A204.1 (cell line): Measurements from ENCODE around the gene KIF1A.

ENCODE experiments used
- FAIRE-seq: peaks from 2 replicates; lab custom pipeline; 2012; peaks lifted over from hg19 to GRCh38; lab: Jason Lieb, UNC

The KIF1A gene

GRCh38 chr2:240799033-240799820 lies 20.8 kb downstream of the KIF1A start:
- no peak for FAIRE-seq

GRCh38 chr2:240798327-240798905 lies 21.6 kb downstream of the KIF1A start:
- no peak for FAIRE-seq

GRCh38 chr2:240797914-240798313 lies 22.1 kb downstream of the KIF1A start:
- FAIRE-seq, result no peak

GRCh38 chr2:240797500-240797895 lies 22.5 kb downstream of the KIF1A start:
- FAIRE-seq, result no peak

- FAIRE-seq, result no peak
Measured at GRCh38 chr2:240796543-240797499, 23.2 kb downstream of the KIF1A start.

GRCh38 chr2:240795916-240796510 lies 24.0 kb downstream of the KIF1A start:
- no peak for FAIRE-seq

GRCh38 chr2:240795454-240795853 lies 24.6 kb downstream of the KIF1A start:
- no peak for FAIRE-seq

- no peak for FAIRE-seq
Measured at GRCh38 chr2:240794178-240794721, 25.8 kb downstream of the KIF1A start.

- FAIRE-seq, result no peak
Measured at GRCh38 chr2:240793313-240794177, 26.5 kb downstream of the KIF1A start.

GRCh38 chr2:240792629-240793312 lies 27.2 kb downstream of the KIF1A start:
- FAIRE-seq, result no peak

GRCh38 chr2:240791821-240792628 lies 28.0 kb downstream of the KIF1A start:
- no peak for FAIRE-seq

GRCh38 chr2:240791221-240791800 lies 28.7 kb downstream of the KIF1A start:
- no peak for FAIRE-seq

- no peak for FAIRE-seq
Measured at GRCh38 chr2:240790370-240791220, 29.4 kb downstream of the KIF1A start.

- FAIRE-seq, result no peak
Measured at GRCh38 chr2:240789501-240790369, 30.3 kb downstream of the KIF1A start.

- no peak for FAIRE-seq
Measured at GRCh38 chr2:240789051-240789453, 31.0 kb downstream of the KIF1A start.

GRCh38 chr2:240788482-240788881 lies 31.5 kb downstream of the KIF1A start:
- FAIRE-seq, result no peak
